H9 (cell line): ENCODE data around the gene SUN2. TPM values are rescaled to one million over a fixed set of nuclear protein-coding genes. Genes with fewer than 3 reads are reported as not detected.

ENCODE experiments used
- DNase-seq: peaks from one replicate; pipeline ENCODE4 v3.0.0-alpha.2; 2017
- H2AFZ ChIP-seq: one replicate; pipeline ENCODE4 v1.6.1; 2013; ENCODE audit warnings: mild to moderate bottlenecking, low read length, control low read depth, moderate library complexity
- H2AK5ac ChIP-seq: 2 replicates; pipeline ENCODE4 v1.6.1; 2013; ENCODE audit warnings: low read length, control low read depth, mixed read lengths; ENCODE audit not compliant: insufficient read length
- H2BK120ac ChIP-seq: one replicate; pipeline ENCODE4 v1.6.1; 2013; ENCODE audit warnings: low read depth, mild to moderate bottlenecking, low read length, control low read depth, inconsistent platforms; ENCODE audit not compliant: poor library complexity, severe bottlenecking
- H2BK12ac ChIP-seq: 2 replicates; pipeline ENCODE4 v1.6.1; 2013; ENCODE audit warnings: low read length, control low read depth, mixed read lengths, low read depth; ENCODE audit not compliant: insufficient read length
- H2BK15ac ChIP-seq: 2 replicates; pipeline ENCODE4 v1.6.1; 2013; ENCODE audit warnings: low read depth, low read length, control low read depth
- H2BK20ac ChIP-seq: one replicate; pipeline ENCODE4 v1.6.1; 2013; ENCODE audit warnings: low read depth, mild to moderate bottlenecking, low read length, control low read depth, inconsistent platforms; ENCODE audit not compliant: poor library complexity, severe bottlenecking
- H2BK5ac ChIP-seq: 2 replicates; pipeline ENCODE4 v1.6.1; 2013; ENCODE audit warnings: low read length, control low read depth, mixed read lengths; ENCODE audit not compliant: insufficient read length
- H3K14ac ChIP-seq: 2 replicates; pipeline ENCODE4 v1.6.1; 2013; ENCODE audit warnings: low read length, control low read depth; ENCODE audit not compliant: insufficient read depth
- H3K18ac ChIP-seq: 2 replicates; pipeline ENCODE4 v1.6.1; 2013; ENCODE audit warnings: low read depth, mild to moderate bottlenecking, mixed read lengths, low read length, control low read depth; ENCODE audit not compliant: insufficient read length
- H3K23ac ChIP-seq: 2 replicates; pipeline ENCODE4 v1.6.1; 2013; ENCODE audit warnings: low read length, control low read depth, mixed read lengths, low read depth; ENCODE audit not compliant: insufficient read length
- H3K23me2 ChIP-seq: 2 replicates; pipeline ENCODE4 v1.6.1; 2013; ENCODE audit warnings: low read depth, mild to moderate bottlenecking, mixed read lengths, low read length, control low read depth; ENCODE audit not compliant: insufficient read length, poor library complexity, severe bottlenecking
- H3K27ac ChIP-seq: 2 replicates; pipeline ENCODE4 v1.5.1; 2013; ENCODE audit warnings: low read length, control low read depth, mixed read lengths, low read depth; ENCODE audit not compliant: insufficient read length
- H3K27me3 ChIP-seq: 2 replicates; pipeline ENCODE4 v1.6.1; 2013; ENCODE audit warnings: low read length, control low read depth, inconsistent platforms; ENCODE audit not compliant: insufficient read depth
- H3K4ac ChIP-seq: 2 replicates; pipeline ENCODE4 v1.6.1; 2013; ENCODE audit warnings: low read depth, mild to moderate bottlenecking, control low read depth, inconsistent platforms, low read length, moderate library complexity
- H3K4me1 ChIP-seq: 2 replicates; pipeline ENCODE4 v1.6.1; 2013; ENCODE audit warnings: low read length, control low read depth, inconsistent platforms; ENCODE audit not compliant: insufficient read depth
- H3K4me2 ChIP-seq: 2 replicates; pipeline ENCODE4 v1.6.1; 2013; ENCODE audit warnings: low read length, control low read depth, mixed read lengths; ENCODE audit not compliant: insufficient read length, insufficient read depth
- H3K56ac ChIP-seq: 2 replicates; pipeline ENCODE4 v1.6.1; 2013; ENCODE audit warnings: low read depth, mild to moderate bottlenecking, mixed read lengths, low read length, control low read depth; ENCODE audit not compliant: insufficient read length
- H3K79me1 ChIP-seq: 2 replicates; pipeline ENCODE4 v1.6.1; 2013; ENCODE audit warnings: low read depth, mild to moderate bottlenecking, moderate library complexity, low read length, control low read depth, inconsistent platforms; ENCODE audit not compliant: insufficient read depth, poor library complexity, severe bottlenecking
- H3K79me2 ChIP-seq: 2 replicates; pipeline ENCODE4 v1.6.1; 2013; ENCODE audit warnings: low read length, control low read depth, inconsistent platforms; ENCODE audit not compliant: insufficient read depth
- H3K9ac ChIP-seq: 2 replicates; pipeline ENCODE4 v1.6.1; 2013; ENCODE audit warnings: low read length, control low read depth, mixed read lengths; ENCODE audit not compliant: insufficient read length; ENCODE audit errors: extremely low read depth
- H3K9me3 ChIP-seq: one replicate; pipeline ENCODE4 v1.6.1; 2013; ENCODE audit warnings: low read depth, low read length, inconsistent platforms; ENCODE audit not compliant: control insufficient read depth
- H3T11ph ChIP-seq: one replicate; pipeline ENCODE4 v1.6.1; 2013; ENCODE audit warnings: mild to moderate bottlenecking, low read length, control low read depth, inconsistent platforms
- H4K20me1 ChIP-seq: one replicate; pipeline ENCODE4 v1.6.1; 2013; ENCODE audit not compliant: control insufficient read depth, insufficient read length, insufficient read depth
- H4K5ac ChIP-seq: 2 replicates; pipeline ENCODE4 v1.6.1; 2013; ENCODE audit warnings: low read depth, mild to moderate bottlenecking, mixed read lengths, low read length, control low read depth; ENCODE audit not compliant: insufficient read length
- H4K8ac ChIP-seq: replicated peaks from 2 replicates; pipeline ENCODE4 v1.6.1; 2013; ENCODE audit warnings: low read length, control low read depth, mixed read lengths, low read depth; ENCODE audit not compliant: insufficient read length
- H4K91ac ChIP-seq: 2 replicates; pipeline ENCODE4 v1.6.1; 2013; ENCODE audit warnings: low read depth, mild to moderate bottlenecking, moderate library complexity, mixed read lengths, low read length, control low read depth; ENCODE audit not compliant: insufficient read length
- H3K27ac Mint-ChIP-seq, 3 experiments: 2 replicates in 2 of 3; 3 replicates in 1 of 3; pipeline ENCODE4 v1.8.0; 2020 to 2021; ENCODE audit warnings: mixed read lengths in 3 of 3, mild to moderate bottlenecking in 1 of 3, moderate library complexity in 1 of 3
- H3K27me3 Mint-ChIP-seq: 2 replicates; pipeline ENCODE4 v1.8.0; 2021; ENCODE audit warnings: low read depth, mild to moderate bottlenecking, moderate library complexity, mixed read lengths
- H3K36me3 Mint-ChIP-seq, 3 experiments: 2 replicates in 2 of 3; 3 replicates in 1 of 3; pipeline ENCODE4 v1.8.0; 2020 to 2021; ENCODE audit warnings: low read depth in 3 of 3, mixed read lengths in 3 of 3; ENCODE audit not compliant: insufficient read depth in 1 of 3
- H3K4me1 Mint-ChIP-seq, 2 experiments: 2 replicates each; pipeline ENCODE4 v1.8.0; 2020; ENCODE audit warnings: mixed read lengths in 2 of 2
- H3K4me3 Mint-ChIP-seq, 2 experiments: 2 replicates in 1 of 2; 3 replicates in 1 of 2; pipeline ENCODE4 v1.8.0; 2020 to 2021; ENCODE audit warnings: mild to moderate bottlenecking in 2 of 2, mixed read lengths in 2 of 2, moderate library complexity in 1 of 2
- H3K9me3 Mint-ChIP-seq, 2 experiments: 2 replicates in 1 of 2; 3 replicates in 1 of 2; pipeline ENCODE4 v1.8.0; 2020; ENCODE audit warnings: mild to moderate bottlenecking in 2 of 2, mixed read lengths in 2 of 2, moderate library complexity in 1 of 2
- WGBS: extraction: QIAGEN DNeasy Blood & Tissue Kit; methylation state at CpG from one replicate; pipeline ENCODE4 v1.1.7; 2013; ENCODE audit warnings: missing lambda C conversion rate, low lambda C conversion rate, mixed read lengths; ENCODE audit not compliant: insufficient read length; ENCODE audit errors: extremely low coverage; 5-methylcytosine and 5-hydroxymethylcytosine counted together
- total RNA-seq: library from RNA; stranded (reverse); gene quantifications from 2 replicates; pipeline ENCODE4 v1.2.1, GENCODE V29; 2021
- TF ChIP-seq, protein P1 (sequence below): fragments of 200-600 bp; sonication (generic); conservative IDR thresholded peaks from 3 replicates; pipeline ENCODE4 v1.8.0; 2021; ENCODE audit warnings: antibody characterized with exemption, mild to moderate bottlenecking

The SUN2 gene
- total RNA-seq, 1 experiment from 2014 or later, result 12.0 TPM

DNA sequence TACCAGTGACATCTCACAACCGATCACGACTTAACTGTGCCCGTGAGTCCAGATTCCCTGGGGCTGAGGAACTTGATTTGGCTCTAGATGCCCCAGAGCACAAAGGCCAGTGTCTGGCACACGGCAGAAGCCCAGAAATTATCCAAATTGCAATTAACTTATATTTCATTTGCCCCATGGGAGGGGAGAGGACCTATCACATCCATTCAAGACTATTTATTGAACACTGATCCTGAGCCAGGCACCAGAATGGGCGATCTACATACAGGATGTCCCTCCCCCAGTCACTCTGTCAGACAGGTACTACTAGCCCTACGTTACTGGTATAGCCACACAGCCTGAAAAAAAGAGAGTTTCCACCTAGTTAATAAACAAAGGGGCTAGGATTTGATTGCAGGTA, 33.0 kb upstream of the SUN2 start:
- peaks cover 6% of the 10 kb centered on the region in 2 experiments for H3K4me1 Mint-ChIP-seq
- H3K9ac ChIP-seq, result no peak overlapping the region

More for the DNA sequence above, 33.0 kb upstream of the SUN2 start:
- Mint-ChIP-seq H3K9me3 (no peaks in the 10 kb centered on the region), H3K36me3 (no peaks in the 10 kb centered on the region), H3K4me3 (no peak overlapping the region), H3K27ac (peak overlapping the region in 1 of 3 experiments; percentile 25; a peak in 1 of 7 replicates), H3K27me3 (no peaks in the 10 kb centered on the region)
- Histone ChIP-seq H3K27ac (no peak overlapping the region), H3T11ph (no peak overlapping the region), H3K79me2 (no peaks in the 10 kb centered on the region), H4K91ac (no peak overlapping the region), H3K27me3 (no peaks in the 10 kb centered on the region), H3K56ac (no peak overlapping the region), H3K79me1 (no peaks in the 10 kb centered on the region), H2BK5ac (no peak overlapping the region), H3K23ac (no peak overlapping the region), H3K4ac (no peak overlapping the region), H3K14ac (no peak overlapping the region), H3K9me3 (no peaks in the 10 kb centered on the region), H2BK20ac (no peak overlapping the region), H3K4me1 (no peaks in the 10 kb centered on the region), H4K20me1 (no peaks in the 10 kb centered on the region), H3K23me2 (no peaks in the 10 kb centered on the region), H2BK120ac (no peak overlapping the region), H2BK12ac (no peak overlapping the region), H3K4me2 (no peak overlapping the region), H3K18ac (no peak overlapping the region), H2AK5ac (no peak overlapping the region), H4K8ac (no peak overlapping the region), H4K5ac (no peak overlapping the region), H2BK15ac (no peak overlapping the region), H2AFZ (no peak overlapping the region)
- no peak for DNase-seq
- WGBS, result no CpG with 5 or more reads among the region's 6 CpGs
- TF ChIP-seq, protein P1, sequence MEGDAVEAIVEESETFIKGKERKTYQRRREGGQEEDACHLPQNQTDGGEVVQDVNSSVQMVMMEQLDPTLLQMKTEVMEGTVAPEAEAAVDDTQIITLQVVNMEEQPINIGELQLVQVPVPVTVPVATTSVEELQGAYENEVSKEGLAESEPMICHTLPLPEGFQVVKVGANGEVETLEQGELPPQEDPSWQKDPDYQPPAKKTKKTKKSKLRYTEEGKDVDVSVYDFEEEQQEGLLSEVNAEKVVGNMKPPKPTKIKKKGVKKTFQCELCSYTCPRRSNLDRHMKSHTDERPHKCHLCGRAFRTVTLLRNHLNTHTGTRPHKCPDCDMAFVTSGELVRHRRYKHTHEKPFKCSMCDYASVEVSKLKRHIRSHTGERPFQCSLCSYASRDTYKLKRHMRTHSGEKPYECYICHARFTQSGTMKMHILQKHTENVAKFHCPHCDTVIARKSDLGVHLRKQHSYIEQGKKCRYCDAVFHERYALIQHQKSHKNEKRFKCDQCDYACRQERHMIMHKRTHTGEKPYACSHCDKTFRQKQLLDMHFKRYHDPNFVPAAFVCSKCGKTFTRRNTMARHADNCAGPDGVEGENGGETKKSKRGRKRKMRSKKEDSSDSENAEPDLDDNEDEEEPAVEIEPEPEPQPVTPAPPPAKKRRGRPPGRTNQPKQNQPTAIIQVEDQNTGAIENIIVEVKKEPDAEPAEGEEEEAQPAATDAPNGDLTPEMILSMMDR, result no peak
